Neural cell (in vitro differentiated cells): ENCODE measurements around the gene TCF12. TPM values are rescaled to one million over a fixed set of nuclear protein-coding genes. Genes with fewer than 3 reads are reported as not detected.
"Not testable (repeated sequence)": the region's sequence is repeated elsewhere in the genome, so short reads cannot be mapped to it uniquely, and the experiment has no call there.

Source experiments
- H2AFZ ChIP-seq: fragments of 200-600, 300-800 bp; sonication (generic), shearing (Covaris generic); 2 replicates; pipeline ENCODE4 v1.6.0; 2014; ENCODE audit warnings: low read depth, mild to moderate bottlenecking, antibody characterized with exemption, low read length, moderate library complexity
- H3F3A ChIP-seq: fragments of 200-600 bp; shearing (Covaris generic); 2 replicates; pipeline ENCODE4 v1.6.1; 2016; ENCODE audit warnings: mild to moderate bottlenecking, moderate library complexity, mixed read lengths, antibody characterized with exemption, low read length; ENCODE audit not compliant: insufficient read depth, poor library complexity, severe bottlenecking
- H3K27ac ChIP-seq: fragments of 200-600, 300-800 bp; sonication (generic), shearing (Covaris generic); 2 replicates; pipeline ENCODE4 v1.5.1; 2014; ENCODE audit warnings: mild to moderate bottlenecking, low read length, moderate library complexity
- H3K27me3 ChIP-seq: fragments of 300-800, 200-600 bp; sonication (generic), shearing (Covaris generic); 2 replicates; pipeline ENCODE4 v1.6.0; 2014; ENCODE audit warnings: mild to moderate bottlenecking, low read depth, low read length, moderate library complexity; ENCODE audit not compliant: insufficient read depth
- H3K36me3 ChIP-seq: fragments of 300-800, 200-600 bp; sonication (generic), shearing (Covaris generic); 2 replicates; pipeline ENCODE4 v1.5.1; 2014; ENCODE audit warnings: mild to moderate bottlenecking, antibody characterized with exemption, low read length, moderate library complexity; ENCODE audit not compliant: insufficient read depth
- H3K4me2 ChIP-seq: fragments of 300-800, 200-600 bp; sonication (generic), shearing (Covaris generic); 2 replicates; pipeline ENCODE4 v1.6.0; 2014; ENCODE audit warnings: mild to moderate bottlenecking, low read length
- H3K4me3 ChIP-seq: fragments of 300-800, 200-600 bp; sonication (generic), shearing (Covaris generic); 2 replicates; pipeline ENCODE4 v1.5.1; 2014; ENCODE audit warnings: mild to moderate bottlenecking, low read length, moderate library complexity
- H3K79me2 ChIP-seq: fragments of 200-600 bp; shearing (Covaris generic); replicated peaks from 2 replicates; pipeline ENCODE4 v1.6.0; 2014; ENCODE audit warnings: mild to moderate bottlenecking, low read length, moderate library complexity; ENCODE audit not compliant: insufficient read depth
- H3K9ac ChIP-seq: fragments of 300-800, 200-600 bp; sonication (generic), shearing (Covaris generic); 2 replicates; pipeline ENCODE4 v1.6.1; 2016; ENCODE audit warnings: mild to moderate bottlenecking, low read length, mixed read lengths
- H3K9me2 ChIP-seq: fragments of 200-600 bp; shearing (Covaris generic); 2 replicates; pipeline ENCODE4 v1.6.1; 2016; ENCODE audit warnings: mild to moderate bottlenecking, low read length, mixed read lengths; ENCODE audit not compliant: insufficient read depth
- H3K9me3 ChIP-seq: fragments of 200-600, 300-800 bp; sonication (generic), shearing (Covaris generic); 2 replicates; pipeline ENCODE4 v1.6.1; 2016; ENCODE audit warnings: mild to moderate bottlenecking, mixed run types, low read length, moderate library complexity, mixed read lengths
- H4K20me1 ChIP-seq: fragments of 200-600 bp; shearing (Covaris generic); 2 replicates; pipeline ENCODE4 v1.6.1; 2016; ENCODE audit warnings: mild to moderate bottlenecking, mixed run types; ENCODE audit not compliant: insufficient read depth
- EP300 ChIP-seq: fragments of 450-650 bp; conservative IDR thresholded peaks from 2 replicates; pipeline ENCODE4 v1.6.1; 2014; ENCODE audit warnings: antibody characterized with exemption, mild to moderate bottlenecking, moderate library complexity; ENCODE audit not compliant: poor library complexity, severe bottlenecking
- EZH2 ChIP-seq: fragments of 200-600, 300-800 bp; shearing (Covaris generic), sonication (generic); IDR thresholded peaks from 2 replicates; pipeline ENCODE4 v1.6.1; 2014; ENCODE audit warnings: antibody characterized with exemption, low read length, borderline replicate concordance, mild to moderate bottlenecking; ENCODE audit not compliant: insufficient read depth, poor library complexity, severe bottlenecking
- MXI1 ChIP-seq: fragments of 450-650 bp; conservative IDR thresholded peaks from 2 replicates; pipeline ENCODE4 v1.6.1; 2014; ENCODE audit warnings: antibody characterized with exemption, mild to moderate bottlenecking; ENCODE audit not compliant: poor library complexity, severe bottlenecking
- POLR2AphosphoS5 ChIP-seq: IDR thresholded peaks from 2 replicates; pipeline ENCODE4 v1.6.1; 2012
- RAD21 ChIP-seq: fragments of 450-650 bp; conservative IDR thresholded peaks from 2 replicates; pipeline ENCODE4 v1.6.1; 2014; ENCODE audit warnings: antibody characterized with exemption, mild to moderate bottlenecking, moderate library complexity
- SMC3 ChIP-seq: fragments of 450-650 bp; conservative IDR thresholded peaks from 2 replicates; pipeline ENCODE4 v1.6.1; 2014; ENCODE audit warnings: antibody characterized with exemption, mild to moderate bottlenecking, moderate library complexity; ENCODE audit not compliant: poor library complexity
- TAF1 ChIP-seq: IDR thresholded peaks from 2 replicates; pipeline ENCODE4 v1.6.1; 2012; ENCODE audit warnings: low read depth
- polyA plus RNA-seq: library from polyadenylated mRNA; depleted of rRNA; stranded (reverse); fragments of >200 nt; gene quantifications from 2 replicates; pipeline ENCODE4 v1.2.3, GENCODE V29; 2014
- TF ChIP-seq, protein P1 (sequence below): IDR thresholded peaks from 2 replicates; pipeline ENCODE4 v1.6.1; 2012; ENCODE audit warnings: borderline replicate concordance
- TF ChIP-seq, protein P2 (sequence below): fragments of 450-650 bp; IDR thresholded peaks from 2 replicates; pipeline ENCODE4 v1.5.1; 2014; ENCODE audit warnings: antibody characterized with exemption, mild to moderate bottlenecking, moderate library complexity; ENCODE audit not compliant: poor library complexity, severe bottlenecking

TCF12 gene
- polyA plus RNA-seq, 1 donor from 2014 or later = 52.7 TPM

DNA sequence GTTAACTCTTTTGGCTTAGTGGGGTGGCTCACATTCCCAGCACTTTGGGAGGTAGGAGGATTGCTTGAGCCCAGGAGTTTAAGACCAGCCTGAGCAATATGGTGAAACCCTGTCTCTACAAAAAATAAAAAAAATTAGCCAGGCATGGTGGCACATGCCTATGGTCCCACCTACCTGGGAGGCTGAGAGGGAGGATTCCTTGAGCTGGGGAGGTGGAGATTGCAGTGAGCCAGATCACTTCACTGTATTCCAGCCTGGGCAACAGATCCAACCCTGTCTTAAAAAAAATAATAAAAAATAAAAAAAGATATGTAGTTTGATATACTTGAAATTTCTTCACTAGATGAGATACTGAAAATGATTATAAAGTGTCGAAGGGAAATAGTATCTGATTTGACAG lies 178.8 kb downstream of the TCF12 start:
- H3K27me3 ChIP-seq = no peaks in the 10 kb centered on the region
- H2AFZ ChIP-seq = no peak overlapping the region
- H3K9me2 ChIP-seq = no peaks in the 10 kb centered on the region
- no peak overlapping the region for H3K9ac ChIP-seq
- H4K20me1 ChIP-seq = no peaks in the 10 kb centered on the region
- H3K36me3 ChIP-seq = peaks cover 4% of the 10 kb centered on the region
- H3K4me3 ChIP-seq = no peak overlapping the region
- H3K9me3 ChIP-seq = no peaks in the 10 kb centered on the region
- H3K79me2 ChIP-seq = peaks cover 4% of the 10 kb centered on the region
- no peak overlapping the region for H3K4me2 ChIP-seq
- H3K27ac ChIP-seq = no peak overlapping the region
- no peaks in the 10 kb centered on the region for H3F3A ChIP-seq
- TF ChIP-seq EZH2 = no peak
- TF ChIP-seq, protein P1, sequence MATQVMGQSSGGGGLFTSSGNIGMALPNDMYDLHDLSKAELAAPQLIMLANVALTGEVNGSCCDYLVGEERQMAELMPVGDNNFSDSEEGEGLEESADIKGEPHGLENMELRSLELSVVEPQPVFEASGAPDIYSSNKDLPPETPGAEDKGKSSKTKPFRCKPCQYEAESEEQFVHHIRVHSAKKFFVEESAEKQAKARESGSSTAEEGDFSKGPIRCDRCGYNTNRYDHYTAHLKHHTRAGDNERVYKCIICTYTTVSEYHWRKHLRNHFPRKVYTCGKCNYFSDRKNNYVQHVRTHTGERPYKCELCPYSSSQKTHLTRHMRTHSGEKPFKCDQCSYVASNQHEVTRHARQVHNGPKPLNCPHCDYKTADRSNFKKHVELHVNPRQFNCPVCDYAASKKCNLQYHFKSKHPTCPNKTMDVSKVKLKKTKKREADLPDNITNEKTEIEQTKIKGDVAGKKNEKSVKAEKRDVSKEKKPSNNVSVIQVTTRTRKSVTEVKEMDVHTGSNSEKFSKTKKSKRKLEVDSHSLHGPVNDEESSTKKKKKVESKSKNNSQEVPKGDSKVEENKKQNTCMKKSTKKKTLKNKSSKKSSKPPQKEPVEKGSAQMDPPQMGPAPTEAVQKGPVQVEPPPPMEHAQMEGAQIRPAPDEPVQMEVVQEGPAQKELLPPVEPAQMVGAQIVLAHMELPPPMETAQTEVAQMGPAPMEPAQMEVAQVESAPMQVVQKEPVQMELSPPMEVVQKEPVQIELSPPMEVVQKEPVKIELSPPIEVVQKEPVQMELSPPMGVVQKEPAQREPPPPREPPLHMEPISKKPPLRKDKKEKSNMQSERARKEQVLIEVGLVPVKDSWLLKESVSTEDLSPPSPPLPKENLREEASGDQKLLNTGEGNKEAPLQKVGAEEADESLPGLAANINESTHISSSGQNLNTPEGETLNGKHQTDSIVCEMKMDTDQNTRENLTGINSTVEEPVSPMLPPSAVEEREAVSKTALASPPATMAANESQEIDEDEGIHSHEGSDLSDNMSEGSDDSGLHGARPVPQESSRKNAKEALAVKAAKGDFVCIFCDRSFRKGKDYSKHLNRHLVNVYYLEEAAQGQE = no peak
- no peak for TF ChIP-seq TAF1
- TF ChIP-seq, protein P2, sequence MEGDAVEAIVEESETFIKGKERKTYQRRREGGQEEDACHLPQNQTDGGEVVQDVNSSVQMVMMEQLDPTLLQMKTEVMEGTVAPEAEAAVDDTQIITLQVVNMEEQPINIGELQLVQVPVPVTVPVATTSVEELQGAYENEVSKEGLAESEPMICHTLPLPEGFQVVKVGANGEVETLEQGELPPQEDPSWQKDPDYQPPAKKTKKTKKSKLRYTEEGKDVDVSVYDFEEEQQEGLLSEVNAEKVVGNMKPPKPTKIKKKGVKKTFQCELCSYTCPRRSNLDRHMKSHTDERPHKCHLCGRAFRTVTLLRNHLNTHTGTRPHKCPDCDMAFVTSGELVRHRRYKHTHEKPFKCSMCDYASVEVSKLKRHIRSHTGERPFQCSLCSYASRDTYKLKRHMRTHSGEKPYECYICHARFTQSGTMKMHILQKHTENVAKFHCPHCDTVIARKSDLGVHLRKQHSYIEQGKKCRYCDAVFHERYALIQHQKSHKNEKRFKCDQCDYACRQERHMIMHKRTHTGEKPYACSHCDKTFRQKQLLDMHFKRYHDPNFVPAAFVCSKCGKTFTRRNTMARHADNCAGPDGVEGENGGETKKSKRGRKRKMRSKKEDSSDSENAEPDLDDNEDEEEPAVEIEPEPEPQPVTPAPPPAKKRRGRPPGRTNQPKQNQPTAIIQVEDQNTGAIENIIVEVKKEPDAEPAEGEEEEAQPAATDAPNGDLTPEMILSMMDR = no peak
- TF ChIP-seq SMC3 = no peak
- no peak for TF ChIP-seq POLR2AphosphoS5
- no peak for TF ChIP-seq EP300
- no peak for TF ChIP-seq RAD21
- TF ChIP-seq MXI1 = no peak

DNA sequence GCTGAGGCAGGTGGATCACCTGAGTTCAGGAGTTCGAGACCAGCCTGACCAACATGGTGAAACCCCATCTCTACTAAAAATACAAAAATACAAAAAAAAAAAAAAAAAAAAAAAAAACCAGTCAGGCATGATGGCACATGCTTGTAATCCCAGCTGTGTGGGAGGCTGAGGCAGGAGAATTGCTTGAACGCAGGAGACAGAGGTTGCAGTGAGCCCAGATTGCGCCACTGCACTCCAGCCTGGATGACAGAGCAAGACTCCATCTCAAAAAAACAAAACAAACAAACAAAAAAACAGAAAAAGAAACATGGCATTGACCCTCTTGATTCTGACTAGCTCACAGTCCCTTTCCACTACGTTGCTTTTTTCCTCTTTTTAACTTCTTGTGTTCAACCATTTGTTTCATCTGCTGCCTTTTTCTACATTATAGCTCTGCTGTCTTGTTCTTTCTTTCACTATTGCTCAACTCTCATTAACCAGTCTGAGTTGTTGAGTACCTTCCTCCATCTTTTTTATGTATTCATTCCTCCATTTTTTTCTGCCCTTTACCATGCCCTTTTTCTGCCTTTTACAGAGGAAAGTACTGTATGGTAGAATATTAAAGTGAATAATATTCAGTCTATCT lies 179.6 kb downstream of the TCF12 start:
- H4K20me1 ChIP-seq, H3K27me3 ChIP-seq, H3K9ac ChIP-seq, H3K9me3 ChIP-seq, H3K79me2 ChIP-seq, H3K9me2 ChIP-seq, H3F3A ChIP-seq, H2AFZ ChIP-seq, H3K4me3 ChIP-seq, H3K27ac ChIP-seq, H3K4me2 ChIP-seq, H3K36me3 ChIP-seq: not testable (repeated sequence)

DNA sequence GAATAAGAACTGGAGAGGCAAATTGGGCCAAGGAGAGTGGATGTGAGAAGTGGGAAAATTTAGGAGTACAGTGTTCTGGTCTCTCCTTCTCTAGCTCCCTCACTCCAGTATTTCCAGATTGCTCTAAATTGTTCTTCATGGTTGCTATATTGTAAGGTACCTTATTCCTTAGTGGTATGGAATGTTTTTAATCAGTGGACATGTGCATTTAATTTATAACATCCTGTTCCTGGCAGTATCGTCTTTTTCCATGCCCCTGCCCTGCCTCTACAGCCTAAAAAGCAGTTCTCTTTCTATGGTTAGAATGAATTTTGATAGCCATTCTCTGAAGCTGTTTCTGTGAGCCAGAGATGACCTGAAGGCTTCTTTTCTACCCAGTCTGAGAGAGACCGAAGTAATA lies 180.5 kb downstream of the TCF12 start:
- Histone ChIP-seq H4K20me1 (no peaks in the 10 kb centered on the region), H3F3A (no peaks in the 10 kb centered on the region), H3K4me2 (no peak overlapping the region), H2AFZ (no peak overlapping the region), H3K79me2 (peaks cover 4% of the 10 kb centered on the region), H3K4me3 (no peak overlapping the region), H3K36me3 (peaks cover 4% of the 10 kb centered on the region), H3K9me3 (no peaks in the 10 kb centered on the region), H3K9ac (no peak overlapping the region), H3K9me2 (no peaks in the 10 kb centered on the region), H3K27ac (no peak overlapping the region), H3K27me3 (no peaks in the 10 kb centered on the region)
- no peak for TF ChIP-seq EZH2
- TF ChIP-seq EP300 = no peak
- TF ChIP-seq MXI1 = no peak
- no peak for TF ChIP-seq TAF1
- no peak for TF ChIP-seq RAD21
- no peak for TF ChIP-seq SMC3
- TF ChIP-seq, protein P2 = no peak
- TF ChIP-seq, protein P1 = no peak
- TF ChIP-seq POLR2AphosphoS5 = no peak
